SK-N-SH (cell line): Measurements from ENCODE around the gene PTCH2.

ENCODE experiments used
- EP300 ChIP-seq, 2 experiments: IDR thresholded peaks; 2 replicates each; pipeline versions ENCODE4 v1.4.0 to v1.6.1; 2012; ENCODE audit warnings: borderline replicate concordance in 1 of 2, low read depth in 1 of 2, low read length in 1 of 2
- EZH2phosphoT487 ChIP-seq: fragments of 200-600 bp; sonication (generic); IDR thresholded peaks from 2 replicates; pipeline ENCODE4 v1.6.1; 2017; ENCODE audit warnings: low read depth, mixed run types, mild to moderate bottlenecking, antibody characterized with exemption, moderate library complexity, borderline replicate concordance
- FOXJ3 ChIP-seq: sonication (generic); formaldehyde crosslinking; IDR thresholded peaks from 2 replicates; pipeline ENCODE4 v1.5.1; 2020; ENCODE audit warnings: mild to moderate bottlenecking, missing genetic modification reagents
- FOXM1 ChIP-seq: IDR thresholded peaks from 2 replicates; pipeline ENCODE4 v1.4.0; 2012; ENCODE audit warnings: low read depth, mild to moderate bottlenecking
- GABPA ChIP-seq: IDR thresholded peaks from 2 replicates; pipeline ENCODE4 v1.4.0; 2012; ENCODE audit warnings: low read depth, mild to moderate bottlenecking
- RAD21 ChIP-seq: IDR thresholded peaks from 2 replicates; pipeline ENCODE4 v1.6.1; 2012; ENCODE audit warnings: mild to moderate bottlenecking, low read length
- RFX5 ChIP-seq: IDR thresholded peaks from 2 replicates; pipeline ENCODE4 v1.6.1; 2012; ENCODE audit warnings: mild to moderate bottlenecking, improper control_type of control experiment, low read length
- USF2 ChIP-seq: fragments of 150-350 bp; IDR thresholded peaks from 2 replicates; pipeline ENCODE4 v1.6.1; 2017; ENCODE audit warnings: antibody characterized with exemption, low read length, low read depth, borderline replicate concordance
- TF ChIP-seq, protein P1 (sequence below): IDR thresholded peaks from 2 replicates; pipeline ENCODE4; 2012
- TF ChIP-seq, protein P2 (sequence below): fragments of 200-600 bp; sonication (generic); IDR thresholded peaks from 2 replicates; pipeline ENCODE4 v1.6.1; 2017; ENCODE audit warnings: antibody characterized with exemption, mild to moderate bottlenecking, moderate library complexity
- TF ChIP-seq, protein P3 (sequence below): IDR thresholded peaks from 2 replicates; pipeline ENCODE4 v1.6.1; 2012; ENCODE audit warnings: mild to moderate bottlenecking, low read depth, low read length, moderate library complexity
- TF ChIP-seq, protein P4 (sequence below): IDR thresholded peaks from 2 replicates; pipeline ENCODE4 v1.4.0; 2012; ENCODE audit warnings: low read depth, borderline replicate concordance
- TF ChIP-seq, protein P5 (sequence below): IDR thresholded peaks from 2 replicates; pipeline ENCODE4 v1.4.0; 2012; ENCODE audit warnings: low read depth

DNA sequence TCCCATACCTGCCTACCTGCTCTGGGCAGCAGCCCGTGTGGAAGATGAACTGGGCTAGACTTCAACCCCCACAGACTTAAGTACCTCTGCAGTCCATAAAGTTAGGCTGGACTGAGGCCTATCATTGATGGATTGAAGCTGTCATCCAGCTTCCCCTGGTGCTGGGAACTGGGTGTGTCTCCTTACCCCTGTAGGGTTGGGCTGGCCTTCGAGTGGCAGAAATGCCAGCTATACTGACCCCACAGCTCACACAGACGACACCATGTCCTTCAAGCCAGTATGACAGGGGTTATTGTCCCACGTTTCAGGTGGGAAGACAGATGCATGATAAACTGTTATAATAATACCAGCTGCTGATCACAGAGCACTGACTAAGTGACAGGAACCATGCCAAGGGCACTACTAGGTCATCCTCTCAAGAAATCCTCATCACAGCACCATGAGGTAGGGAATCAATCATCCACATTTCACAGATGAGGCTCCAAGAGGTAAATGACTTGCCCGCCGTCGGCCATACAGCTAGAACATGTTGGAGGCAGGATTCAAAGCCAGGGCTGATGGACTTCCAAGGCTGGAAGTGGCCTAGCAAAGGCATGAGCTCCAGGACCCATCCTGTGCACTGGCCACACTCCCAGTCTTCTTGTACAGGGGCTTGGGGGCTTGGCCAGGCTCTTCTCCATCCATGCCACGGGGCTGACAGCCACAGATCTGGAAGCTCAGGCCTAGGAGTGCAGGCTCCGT is 54.8 kb downstream of the PTCH2 start, which contains the start of gene BEST4:
- TF ChIP-seq, protein P1, sequence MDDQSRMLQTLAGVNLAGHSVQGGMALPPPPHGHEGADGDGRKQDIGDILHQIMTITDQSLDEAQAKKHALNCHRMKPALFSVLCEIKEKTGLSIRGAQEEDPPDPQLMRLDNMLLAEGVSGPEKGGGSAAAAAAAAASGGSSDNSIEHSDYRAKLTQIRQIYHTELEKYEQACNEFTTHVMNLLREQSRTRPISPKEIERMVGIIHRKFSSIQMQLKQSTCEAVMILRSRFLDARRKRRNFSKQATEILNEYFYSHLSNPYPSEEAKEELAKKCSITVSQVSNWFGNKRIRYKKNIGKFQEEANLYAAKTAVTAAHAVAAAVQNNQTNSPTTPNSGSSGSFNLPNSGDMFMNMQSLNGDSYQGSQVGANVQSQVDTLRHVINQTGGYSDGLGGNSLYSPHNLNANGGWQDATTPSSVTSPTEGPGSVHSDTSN: no peak
- TF ChIP-seq, protein P2, sequence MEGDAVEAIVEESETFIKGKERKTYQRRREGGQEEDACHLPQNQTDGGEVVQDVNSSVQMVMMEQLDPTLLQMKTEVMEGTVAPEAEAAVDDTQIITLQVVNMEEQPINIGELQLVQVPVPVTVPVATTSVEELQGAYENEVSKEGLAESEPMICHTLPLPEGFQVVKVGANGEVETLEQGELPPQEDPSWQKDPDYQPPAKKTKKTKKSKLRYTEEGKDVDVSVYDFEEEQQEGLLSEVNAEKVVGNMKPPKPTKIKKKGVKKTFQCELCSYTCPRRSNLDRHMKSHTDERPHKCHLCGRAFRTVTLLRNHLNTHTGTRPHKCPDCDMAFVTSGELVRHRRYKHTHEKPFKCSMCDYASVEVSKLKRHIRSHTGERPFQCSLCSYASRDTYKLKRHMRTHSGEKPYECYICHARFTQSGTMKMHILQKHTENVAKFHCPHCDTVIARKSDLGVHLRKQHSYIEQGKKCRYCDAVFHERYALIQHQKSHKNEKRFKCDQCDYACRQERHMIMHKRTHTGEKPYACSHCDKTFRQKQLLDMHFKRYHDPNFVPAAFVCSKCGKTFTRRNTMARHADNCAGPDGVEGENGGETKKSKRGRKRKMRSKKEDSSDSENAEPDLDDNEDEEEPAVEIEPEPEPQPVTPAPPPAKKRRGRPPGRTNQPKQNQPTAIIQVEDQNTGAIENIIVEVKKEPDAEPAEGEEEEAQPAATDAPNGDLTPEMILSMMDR: no peak
- TF ChIP-seq FOXM1 (no peak), GABPA (no peak), USF2 (no peak), RAD21 (no peak), FOXJ3 (CRISPR knock-in tag) (no peak), EP300 (IDR thresholded peaks at IDR 0.05; ENCODE audit: borderline replicate concordance in 1 of 2, low read depth in 1 of 2, low read length in 1 of 2) (no peak), EZH2phosphoT487 (no peak), RFX5 (no peak)
- TF ChIP-seq, protein P3, sequence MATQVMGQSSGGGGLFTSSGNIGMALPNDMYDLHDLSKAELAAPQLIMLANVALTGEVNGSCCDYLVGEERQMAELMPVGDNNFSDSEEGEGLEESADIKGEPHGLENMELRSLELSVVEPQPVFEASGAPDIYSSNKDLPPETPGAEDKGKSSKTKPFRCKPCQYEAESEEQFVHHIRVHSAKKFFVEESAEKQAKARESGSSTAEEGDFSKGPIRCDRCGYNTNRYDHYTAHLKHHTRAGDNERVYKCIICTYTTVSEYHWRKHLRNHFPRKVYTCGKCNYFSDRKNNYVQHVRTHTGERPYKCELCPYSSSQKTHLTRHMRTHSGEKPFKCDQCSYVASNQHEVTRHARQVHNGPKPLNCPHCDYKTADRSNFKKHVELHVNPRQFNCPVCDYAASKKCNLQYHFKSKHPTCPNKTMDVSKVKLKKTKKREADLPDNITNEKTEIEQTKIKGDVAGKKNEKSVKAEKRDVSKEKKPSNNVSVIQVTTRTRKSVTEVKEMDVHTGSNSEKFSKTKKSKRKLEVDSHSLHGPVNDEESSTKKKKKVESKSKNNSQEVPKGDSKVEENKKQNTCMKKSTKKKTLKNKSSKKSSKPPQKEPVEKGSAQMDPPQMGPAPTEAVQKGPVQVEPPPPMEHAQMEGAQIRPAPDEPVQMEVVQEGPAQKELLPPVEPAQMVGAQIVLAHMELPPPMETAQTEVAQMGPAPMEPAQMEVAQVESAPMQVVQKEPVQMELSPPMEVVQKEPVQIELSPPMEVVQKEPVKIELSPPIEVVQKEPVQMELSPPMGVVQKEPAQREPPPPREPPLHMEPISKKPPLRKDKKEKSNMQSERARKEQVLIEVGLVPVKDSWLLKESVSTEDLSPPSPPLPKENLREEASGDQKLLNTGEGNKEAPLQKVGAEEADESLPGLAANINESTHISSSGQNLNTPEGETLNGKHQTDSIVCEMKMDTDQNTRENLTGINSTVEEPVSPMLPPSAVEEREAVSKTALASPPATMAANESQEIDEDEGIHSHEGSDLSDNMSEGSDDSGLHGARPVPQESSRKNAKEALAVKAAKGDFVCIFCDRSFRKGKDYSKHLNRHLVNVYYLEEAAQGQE: no peak
- TF ChIP-seq, protein P4, sequence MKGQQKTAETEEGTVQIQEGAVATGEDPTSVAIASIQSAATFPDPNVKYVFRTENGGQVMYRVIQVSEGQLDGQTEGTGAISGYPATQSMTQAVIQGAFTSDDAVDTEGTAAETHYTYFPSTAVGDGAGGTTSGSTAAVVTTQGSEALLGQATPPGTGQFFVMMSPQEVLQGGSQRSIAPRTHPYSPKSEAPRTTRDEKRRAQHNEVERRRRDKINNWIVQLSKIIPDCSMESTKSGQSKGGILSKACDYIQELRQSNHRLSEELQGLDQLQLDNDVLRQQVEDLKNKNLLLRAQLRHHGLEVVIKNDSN: no peak
- TF ChIP-seq, protein P5, sequence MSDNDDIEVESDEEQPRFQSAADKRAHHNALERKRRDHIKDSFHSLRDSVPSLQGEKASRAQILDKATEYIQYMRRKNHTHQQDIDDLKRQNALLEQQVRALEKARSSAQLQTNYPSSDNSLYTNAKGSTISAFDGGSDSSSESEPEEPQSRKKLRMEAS: no peak
